Neuronal stem cell (in vitro differentiated cells): ENCODE results near the gene IFI30.
"Not testable (repeated sequence)": the region's sequence is repeated elsewhere in the genome, so short reads cannot be mapped to it uniquely, and the experiment has no call there.

ENCODE experiments used
- DNase-seq: peaks from one replicate; pipeline ENCODE4 v3.0.0-alpha.2; 2013; ENCODE audit warnings: low spot score
- H2AFZ ChIP-seq: one replicate; pipeline ENCODE4 v1.6.1; 2013; ENCODE audit warnings: mild to moderate bottlenecking, low read length, inconsistent platforms
- H2AK5ac ChIP-seq: 2 replicates; pipeline ENCODE4 v1.6.1; 2013; ENCODE audit warnings: low read depth, mild to moderate bottlenecking, inconsistent platforms, low read length, moderate library complexity, mixed read lengths
- H2BK120ac ChIP-seq: 2 replicates; pipeline ENCODE4 v1.6.1; 2013; ENCODE audit warnings: low read depth, mild to moderate bottlenecking, inconsistent platforms, low read length, moderate library complexity, mixed read lengths
- H2BK12ac ChIP-seq: one replicate; pipeline ENCODE4 v1.6.1; 2013; ENCODE audit warnings: low read length, inconsistent platforms
- H2BK15ac ChIP-seq: 2 replicates; pipeline ENCODE4 v1.6.1; 2013; ENCODE audit warnings: mild to moderate bottlenecking, low read length, inconsistent platforms, mixed read lengths
- H2BK5ac ChIP-seq: one replicate; pipeline ENCODE4 v1.6.1; 2013; ENCODE audit warnings: inconsistent platforms, mild to moderate bottlenecking, low read length, moderate library complexity
- H3K14ac ChIP-seq: one replicate; pipeline ENCODE4 v1.6.1; 2013; ENCODE audit warnings: low read length, inconsistent platforms
- H3K18ac ChIP-seq: 2 replicates; pipeline ENCODE4 v1.6.1; 2013; ENCODE audit warnings: low read length, inconsistent platforms
- H3K23ac ChIP-seq: 2 replicates; pipeline ENCODE4 v1.6.1; 2013; ENCODE audit warnings: low read depth, mild to moderate bottlenecking, mixed read lengths, low read length, inconsistent platforms; ENCODE audit not compliant: poor library complexity
- H3K27ac ChIP-seq: replicated peaks from 3 replicates; pipeline ENCODE4 v1.5.1; 2013; ENCODE audit warnings: low read length, inconsistent platforms
- H3K27me3 ChIP-seq, 3 experiments: 2 replicates each; pipeline ENCODE4 v1.6.1; 2013; ENCODE audit warnings: low read length in 3 of 3, mild to moderate bottlenecking in 2 of 3, inconsistent platforms in 1 of 3, low read depth in 1 of 3, mixed read lengths in 1 of 3, moderate library complexity in 1 of 3; ENCODE audit not compliant: control insufficient read depth in 3 of 3, insufficient read depth in 3 of 3
- H3K36me3 ChIP-seq, 2 donors: replicated peaks in 1 of 2; 2 replicates each; pipeline ENCODE4 v1.6.1; 2013; ENCODE audit warnings: low read length in 2 of 2; ENCODE audit not compliant: control insufficient read depth in 2 of 2, insufficient read depth in 2 of 2
- H3K4ac ChIP-seq: 2 replicates; pipeline ENCODE4 v1.6.1; 2013; ENCODE audit warnings: inconsistent platforms, mild to moderate bottlenecking, low read length, moderate library complexity
- H3K4me1 ChIP-seq, 2 donors: 1 replicate in 1 of 2; 2 replicates in 1 of 2; pipeline ENCODE4 v1.6.1; 2013; ENCODE audit warnings: low read length in 2 of 2, low read depth in 1 of 2; ENCODE audit not compliant: control insufficient read depth in 2 of 2, insufficient read depth in 1 of 2
- H3K4me2 ChIP-seq: one replicate; pipeline ENCODE4 v1.6.1; 2013; ENCODE audit warnings: mild to moderate bottlenecking, low read length, inconsistent platforms; ENCODE audit not compliant: insufficient read depth, poor library complexity, severe bottlenecking
- H3K4me3 ChIP-seq, 2 donors: 2 replicates each; pipeline ENCODE4 v1.5.1; 2013; ENCODE audit warnings: low read length in 2 of 2, mild to moderate bottlenecking in 2 of 2, inconsistent platforms in 1 of 2, moderate library complexity in 1 of 2
- H3K79me1 ChIP-seq: one replicate; pipeline ENCODE4 v1.6.1; 2013; ENCODE audit warnings: low read depth, mild to moderate bottlenecking, inconsistent platforms, low read length, moderate library complexity
- H3K9ac ChIP-seq: one replicate; pipeline ENCODE4 v1.6.1; 2013; ENCODE audit warnings: mild to moderate bottlenecking, low read depth, low read length, inconsistent platforms; ENCODE audit not compliant: poor library complexity
- H3K9me3 ChIP-seq, 2 donors: replicated peaks in 1 of 2; 2 replicates each; pipeline versions ENCODE3 to v1.6.1; 2013; ENCODE audit warnings: low read length in 2 of 2, mild to moderate bottlenecking in 2 of 2, inconsistent platforms in 1 of 2, low read depth in 1 of 2, mixed read lengths in 1 of 2, moderate library complexity in 1 of 2; ENCODE audit not compliant: control insufficient read depth in 2 of 2, insufficient read depth in 1 of 2
- H4K8ac ChIP-seq: one replicate; pipeline ENCODE4 v1.6.1; 2013; ENCODE audit warnings: low read depth, mild to moderate bottlenecking, inconsistent platforms, low read length, moderate library complexity
- H4K91ac ChIP-seq: one replicate; pipeline ENCODE4 v1.6.1; 2013; ENCODE audit warnings: low read length, low read depth, mild to moderate bottlenecking, inconsistent platforms; ENCODE audit not compliant: poor library complexity
- WGBS, 2 donors: extraction: QIAGEN DNeasy Blood & Tissue Kit; methylation state at CpG; one replicate each; pipeline ENCODE4 v1.1.7; 2013; ENCODE audit warnings: missing lambda C conversion rate in 2 of 2, mixed read lengths in 1 of 2; ENCODE audit not compliant: insufficient read length in 2 of 2, insufficient replicate concordance in 1 of 2; ENCODE audit errors: extremely low coverage in 2 of 2; 5-methylcytosine and 5-hydroxymethylcytosine counted together

IFI30 gene

DNA sequence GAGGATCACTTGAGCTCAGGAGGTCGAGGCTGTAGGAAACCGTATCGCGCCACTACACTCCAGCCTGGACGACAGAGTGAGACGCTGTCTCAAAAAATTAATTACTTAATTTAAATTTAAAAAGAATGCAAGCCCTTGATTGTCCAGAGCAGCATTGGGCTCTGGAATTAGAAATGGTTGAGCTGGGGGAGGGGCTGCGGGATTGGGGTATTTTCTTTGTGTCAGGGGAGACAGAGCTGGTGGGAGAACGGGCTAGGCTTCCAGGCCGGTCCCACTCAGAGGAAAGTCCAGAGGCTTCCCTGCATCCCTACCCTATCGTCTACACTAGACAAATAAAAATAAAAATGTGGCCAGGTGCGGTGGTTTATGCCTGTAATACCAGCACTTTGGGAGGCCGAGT is 32.4 kb downstream of the IFI30 start:
- peak overlapping the region; percentile 67 for H2BK15ac ChIP-seq
- H3K79me1 ChIP-seq: peaks cover 5% of the 10 kb centered on the region
- no peaks in the 10 kb centered on the region for H3K36me3 ChIP-seq
- H3K14ac ChIP-seq: no peak overlapping the region
- no peak overlapping the region for H2BK5ac ChIP-seq
- H4K8ac ChIP-seq: no peak overlapping the region
- no peak overlapping the region for H3K9ac ChIP-seq
- no peak for DNase-seq
- H3K9me3 ChIP-seq: peaks cover 0 to 2% of the 10 kb centered on the region in 2 donors
- H3K4me3 ChIP-seq: peak overlapping the region in 1 of 2 donors; percentile 51
- H3K18ac ChIP-seq: no peak overlapping the region
- no peak overlapping the region for H2BK120ac ChIP-seq
- no peak overlapping the region for H3K4me2 ChIP-seq
- H2AFZ ChIP-seq: peak overlapping the region; percentile 86
- H3K27me3 ChIP-seq: peaks cover 0 to 18% (median 6%) of the 10 kb centered on the region in 3 experiments
- H2AK5ac ChIP-seq: peak overlapping the region; percentile 56
- no peak overlapping the region for H3K4ac ChIP-seq
- peaks cover 15% of the 10 kb centered on the region in 2 donors for H3K4me1 ChIP-seq
- no peak overlapping the region for H3K27ac ChIP-seq
- H3K23ac ChIP-seq: no peak overlapping the region
- H2BK12ac ChIP-seq: no peak overlapping the region
- no CpG with 5 or more reads among the region's 12 CpGs for WGBS, 2 donors
- H4K91ac ChIP-seq: no peak overlapping the region

DNA sequence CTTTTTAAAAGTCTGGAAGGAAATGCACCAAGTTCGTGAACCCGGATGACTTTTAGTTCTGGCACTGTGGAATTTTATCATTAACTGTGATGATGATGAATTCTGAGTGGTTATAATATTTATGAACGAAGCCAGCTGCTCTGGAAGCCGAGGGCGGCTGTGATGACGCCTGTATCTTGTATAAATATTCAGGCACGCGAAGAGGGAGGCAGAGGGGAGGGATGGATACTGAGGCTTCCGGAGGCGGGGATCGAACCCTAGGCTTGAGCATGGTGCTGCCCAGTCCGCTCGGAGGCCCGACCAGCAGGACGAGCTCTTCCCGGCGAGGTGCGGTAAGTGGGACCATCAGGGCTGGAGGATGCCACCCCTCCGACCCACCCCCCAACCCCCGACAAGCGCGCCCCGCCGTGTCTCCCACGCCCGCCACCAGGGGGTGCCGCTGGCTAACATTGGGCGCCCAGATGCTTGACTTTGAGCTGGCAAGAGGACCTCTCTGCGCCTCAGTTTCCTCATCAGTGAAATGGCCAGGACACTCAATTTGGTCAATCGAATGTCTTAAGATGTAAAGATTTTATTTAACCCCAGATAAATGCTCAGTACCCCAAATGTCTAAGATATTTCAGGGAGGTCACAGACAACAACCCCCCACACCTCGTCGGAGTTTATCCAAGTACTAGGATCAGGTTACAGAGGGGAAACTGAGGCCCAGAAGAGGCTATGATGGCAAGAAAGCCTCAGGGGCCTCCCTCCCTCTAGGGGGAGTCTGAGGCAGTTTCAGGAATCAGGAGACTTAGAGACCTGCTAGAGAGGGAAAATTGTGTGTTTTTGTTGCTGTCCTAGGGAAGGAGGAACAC is 34.7 kb downstream of the IFI30 start:
- no peak overlapping the region for H3K9ac ChIP-seq
- H3K4me2 ChIP-seq: no peak overlapping the region
- no peak for DNase-seq
- peaks cover 1 to 4% (median 4%) of the 10 kb centered on the region in 3 experiments for H3K27me3 ChIP-seq
- H3K14ac ChIP-seq: no peak overlapping the region
- no peak overlapping the region for H2BK12ac ChIP-seq
- H4K91ac ChIP-seq: no peak overlapping the region
- no peak overlapping the region for H3K4ac ChIP-seq
- H2AFZ ChIP-seq: no peak overlapping the region
- H3K4me3 ChIP-seq: no peak overlapping the region
- H3K18ac ChIP-seq: no peak overlapping the region
- H2BK120ac ChIP-seq: no peak overlapping the region
- peaks cover 0 to under 1% of the 10 kb centered on the region in 2 donors for H3K9me3 ChIP-seq
- WGBS, 2 donors: no CpG with 5 or more reads among the region's 32 CpGs
- H2AK5ac ChIP-seq: no peak overlapping the region
- no peaks in the 10 kb centered on the region for H3K36me3 ChIP-seq
- no peak overlapping the region for H2BK5ac ChIP-seq
- H4K8ac ChIP-seq: no peak overlapping the region
- peaks cover under 1% of the 10 kb centered on the region for H3K79me1 ChIP-seq
- H3K23ac ChIP-seq: peak overlapping the region; percentile 23
- H3K4me1 ChIP-seq: peaks cover 11% of the 10 kb centered on the region in 2 donors
- no peak overlapping the region for H2BK15ac ChIP-seq
- no peak overlapping the region for H3K27ac ChIP-seq

DNA sequence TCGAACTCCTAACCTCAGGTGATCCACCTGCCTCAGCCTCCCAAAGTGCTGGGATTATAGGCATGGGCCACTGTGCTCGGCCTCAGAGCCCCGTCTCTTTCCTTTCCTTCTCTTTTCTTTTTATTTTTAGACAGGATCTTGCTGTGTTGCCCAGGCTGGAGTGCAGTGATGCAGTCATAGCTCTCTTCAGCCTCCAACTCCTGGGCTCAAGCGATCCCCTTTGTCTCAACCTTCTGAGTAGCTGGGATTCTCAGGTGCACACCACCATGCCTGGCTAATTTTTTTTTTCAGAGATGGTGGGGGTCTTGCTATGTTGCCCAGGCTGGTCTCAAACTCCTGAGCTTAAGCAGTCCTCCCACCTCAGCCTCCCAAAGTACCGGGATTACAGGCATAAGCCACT is 36.3 kb downstream of the IFI30 start:
- not testable (repeated sequence) for H3K27ac ChIP-seq, H2AK5ac ChIP-seq, H3K79me1 ChIP-seq, H2BK120ac ChIP-seq, H2BK15ac ChIP-seq, H3K9me3 ChIP-seq, DNase-seq, H4K91ac ChIP-seq, H3K36me3 ChIP-seq, H3K4me1 ChIP-seq, H3K9ac ChIP-seq, H2BK5ac ChIP-seq, H3K4ac ChIP-seq, H2AFZ ChIP-seq, H3K14ac ChIP-seq, H4K8ac ChIP-seq, H3K18ac ChIP-seq, H3K23ac ChIP-seq, H2BK12ac ChIP-seq, H3K27me3 ChIP-seq, H3K4me3 ChIP-seq, H3K4me2 ChIP-seq
- WGBS, 2 donors: no CpG with 5 or more reads among the region's 5 CpGs

DNA sequence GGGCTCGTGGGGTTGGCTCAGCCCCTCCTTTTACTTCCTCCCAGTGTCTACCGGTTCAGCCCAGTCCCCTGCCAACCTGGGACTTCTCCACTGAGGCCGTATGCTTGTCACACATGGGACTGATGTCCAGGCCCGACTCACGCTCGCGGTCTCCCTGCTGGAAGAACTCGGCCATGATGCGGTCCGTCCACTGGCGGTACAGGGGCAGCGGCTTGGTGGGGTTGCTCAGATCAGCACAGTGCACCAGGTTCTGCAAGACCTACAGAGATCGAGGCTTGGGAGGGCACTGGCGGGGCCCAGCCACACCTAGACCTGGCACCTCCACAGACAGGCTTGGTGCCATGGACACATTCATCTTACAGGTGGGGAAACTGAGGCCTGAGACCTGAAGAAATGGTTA is 38.1 kb downstream of the IFI30 start:
- Histone ChIP-seq H3K9ac (no peak overlapping the region), H3K14ac (peak overlapping the region; percentile 11), H2AFZ (no peak overlapping the region), H3K36me3 (no peaks in the 10 kb centered on the region), H2BK15ac (no peak overlapping the region), H3K4ac (no peak overlapping the region), H3K27ac (no peak overlapping the region), H2AK5ac (no peak overlapping the region), H2BK120ac (no peak overlapping the region), H4K91ac (no peak overlapping the region), H3K79me1 (no peaks in the 10 kb centered on the region), H3K9me3 (peaks cover 0 to 2% of the 10 kb centered on the region in 2 donors), H2BK5ac (no peak overlapping the region), H3K23ac (no peak overlapping the region), H3K4me3 (no peak overlapping the region), H3K4me2 (no peak overlapping the region), H2BK12ac (no peak overlapping the region), H4K8ac (no peak overlapping the region), H3K27me3 (peaks cover 0 to 4% (median 0%) of the 10 kb centered on the region in 3 experiments), H3K18ac (no peak overlapping the region), H3K4me1 (no peaks in the 10 kb centered on the region)
- WGBS, 2 donors: no CpG with 5 or more reads among the region's 14 CpGs
- DNase-seq: no peak
